OCI-LY7 (cell line): Measurements from ENCODE around the gene RAPGEF5. TPM values are rescaled to one million over a fixed set of nuclear protein-coding genes. Genes with fewer than 3 reads are reported as not detected.

Experiments
- BruUV-seq: library from RNA; stranded (reverse); fragments of 400-500 nt; replicated peaks from 2 replicates; lab custom pipeline; 2021; lab: Mats Ljungman, UMichigan
- CTCF ChIA-PET: fragments of 300-600 bp; sonication (Branson Sonifier 250); formaldehyde crosslinking; loops from one replicate; lab custom pipeline; 2022; ENCODE audit warnings: antibody characterized with exemption; ENCODE audit not compliant: unreplicated experiment; lab: Charles Lee
- POLR2A ChIA-PET: fragments of 300-600 bp; sonication (Branson Sonifier 250); formaldehyde crosslinking; loops from one replicate; lab custom pipeline; 2022; ENCODE audit warnings: antibody characterized with exemption; lab: Charles Lee
- DNase-seq: peaks from one replicate; pipeline ENCODE4 v3.0.0-alpha.2; 2015; ENCODE audit warnings: low spot score
- H2AFZ ChIP-seq: fragments of 200-600 bp; sonication (generic), shearing (Covaris generic); 2 replicates; pipeline ENCODE4 v1.6.1; 2014; ENCODE audit warnings: mild to moderate bottlenecking, antibody characterized with exemption, low read length, moderate library complexity
- H3K27ac ChIP-seq: fragments of 200-600 bp; sonication (generic); 2 replicates; pipeline ENCODE4 v1.5.1; 2014; ENCODE audit warnings: mixed run types, low read depth, mild to moderate bottlenecking, moderate library complexity, low read length, inconsistent platforms; ENCODE audit not compliant: poor library complexity, severe bottlenecking
- H3K36me3 ChIP-seq: fragments of 200-600 bp; sonication (generic); 2 replicates; pipeline ENCODE4 v1.6.1; 2014; ENCODE audit warnings: mild to moderate bottlenecking, antibody characterized with exemption, low read length, moderate library complexity, mixed read lengths; ENCODE audit not compliant: insufficient read depth
- H3K4me1 ChIP-seq: fragments of 200-600 bp; sonication (generic); 2 replicates; pipeline ENCODE4 v1.5.1; 2014; ENCODE audit warnings: mild to moderate bottlenecking, low read length; ENCODE audit not compliant: insufficient read depth, poor library complexity, severe bottlenecking
- H3K4me2 ChIP-seq: fragments of 200-600 bp; sonication (generic); 2 replicates; pipeline ENCODE4 v1.6.1; 2014; ENCODE audit warnings: mild to moderate bottlenecking, low read length
- H3K4me3 ChIP-seq: fragments of 200-600 bp; sonication (generic); 2 replicates; pipeline ENCODE4 v1.5.1; 2014; ENCODE audit warnings: mild to moderate bottlenecking, low read depth, low read length; ENCODE audit not compliant: poor library complexity, severe bottlenecking
- H3K79me2 ChIP-seq: fragments of 200-600 bp; sonication (generic); 2 replicates; pipeline ENCODE4 v1.6.1; 2016; ENCODE audit warnings: low read depth, mild to moderate bottlenecking, low read length, moderate library complexity, mixed read lengths; ENCODE audit not compliant: insufficient read depth
- H3K9me2 ChIP-seq: fragments of 200-600 bp; sonication (generic); 2 replicates; pipeline ENCODE4 v1.6.1; 2016; ENCODE audit warnings: mild to moderate bottlenecking, low read length, mixed read lengths; ENCODE audit not compliant: insufficient read depth
- H3K9me3 ChIP-seq: fragments of 200-600 bp; sonication (generic); 2 replicates; pipeline ENCODE4 v1.6.1; 2014; ENCODE audit warnings: mild to moderate bottlenecking, mixed run types, low read length, mixed read lengths
- H4K20me1 ChIP-seq: fragments of 200-600 bp; sonication (generic); 2 replicates; pipeline ENCODE4 v1.6.1; 2014; ENCODE audit warnings: mild to moderate bottlenecking, antibody characterized with exemption, low read length, moderate library complexity, mixed read lengths; ENCODE audit not compliant: insufficient read depth
- CTCF ChIP-seq: fragments of 200-600 bp; sonication (generic); conservative IDR thresholded peaks from 2 replicates; pipeline ENCODE4 v1.5.1; 2014; ENCODE audit warnings: mild to moderate bottlenecking, antibody characterized with exemption, low read length, moderate library complexity, mixed read lengths
- EZH2phosphoT487 ChIP-seq: fragments of 200-600 bp; sonication (generic); IDR thresholded peaks from 2 replicates; pipeline ENCODE4 v1.6.1; 2018; ENCODE audit warnings: low read depth, borderline replicate concordance, mild to moderate bottlenecking, mixed run types, antibody characterized with exemption, low read length, moderate library complexity, mixed read lengths
- intact Hi-C: fragments of 100-400 bp; cut with micrococcal nuclease; formaldehyde crosslinking; loops from one replicate; pipeline ENCODE4 v1.10.0; 2022; ENCODE audit not compliant: unreplicated experiment
- total RNA-seq, 2 experiments: library from RNA; depleted of rRNA in 1 of 2; stranded (reverse); fragments of >200 nt in 1 of 2; shearing (Covaris generic) in 1 of 2; gene quantifications; 2 replicates each; pipeline ENCODE4 v1.2.3, GENCODE V29; 2014 to 2022

Gene RAPGEF5
- total RNA-seq, 2 experiments from 2014 or later, result 114 to 115 TPM

- POLR2A ChIA-PET, result interaction anchor here (0.8 kb wide), 1 partner anchor 17 kb away, joined by 3 read pairs; no protein-coding TSS in a partner anchor
Measured at GRCh38 chr7:22124941-22125340, 232.0 kb downstream of the RAPGEF5 start.

GRCh38 chr7:22123139-22123538 is 233.8 kb downstream of the RAPGEF5 start:
- H3K4me2 ChIP-seq, result no peak overlapping the region
- DNase-seq, result no peak
- BruUV-seq, result no TSS peak
- H3K9me3 ChIP-seq, result no peaks in the 10 kb centered on the region
- peaks cover 95% of the 10 kb centered on the region for H3K36me3 ChIP-seq
- no peak overlapping the region for H3K27ac ChIP-seq
- intact Hi-C loops, result no loop called here
- H3K9me2 ChIP-seq, result no peaks in the 10 kb centered on the region
- H3K4me1 ChIP-seq, result no peaks in the 10 kb centered on the region
- TF ChIP-seq EZH2phosphoT487, result no peak
- TF ChIP-seq CTCF, result no peak
- H3K79me2 ChIP-seq, result no peaks in the 10 kb centered on the region
- ChIA-PET POLR2A (no interaction called here), CTCF (interaction anchor here (0.5 kb wide), 2 partner anchors 9 to 439 kb away, joined by 3 to 5 read pairs; no protein-coding TSS in a partner anchor)
- H3K4me3 ChIP-seq, result no peak overlapping the region
- H2AFZ ChIP-seq, result no peak overlapping the region
- no peaks in the 10 kb centered on the region for H4K20me1 ChIP-seq

More at GRCh38 chr7:22124941-22125340, 232.0 kb downstream of the RAPGEF5 start:
- Histone ChIP-seq H4K20me1 (no peaks in the 10 kb centered on the region), H3K4me1 (no peaks in the 10 kb centered on the region), H3K9me3 (no peaks in the 10 kb centered on the region), H3K4me2 (no peak overlapping the region), H2AFZ (no peak overlapping the region), H3K27ac (no peak overlapping the region), H3K4me3 (no peak overlapping the region), H3K9me2 (no peaks in the 10 kb centered on the region), H3K36me3 (peaks cover 97% of the 10 kb centered on the region), H3K79me2 (no peaks in the 10 kb centered on the region)
- BruUV-seq, result no TSS peak
- CTCF ChIA-PET, result no interaction called here
- no peak for DNase-seq
- no peak for TF ChIP-seq EZH2phosphoT487
- TF ChIP-seq CTCF, result no peak
- intact Hi-C loops, result no loop called here

- DNase-seq, result no peak
- CTCF ChIA-PET, result no interaction called here
- H3K9me2 ChIP-seq, result no peaks in the 10 kb centered on the region
- H2AFZ ChIP-seq, result no peak overlapping the region
- TF ChIP-seq EZH2phosphoT487, result no peak
- no peak for TF ChIP-seq CTCF
- H3K36me3 ChIP-seq, result peaks cover 96% of the 10 kb centered on the region
- no peaks in the 10 kb centered on the region for H4K20me1 ChIP-seq
- H3K4me2 ChIP-seq, result no peak overlapping the region
- H3K4me1 ChIP-seq, result no peaks in the 10 kb centered on the region
- H3K27ac ChIP-seq, result no peak overlapping the region
- no peaks in the 10 kb centered on the region for H3K9me3 ChIP-seq
- no peaks in the 10 kb centered on the region for H3K79me2 ChIP-seq
- intact Hi-C loops, result no loop called here
- no TSS peak for BruUV-seq
- H3K4me3 ChIP-seq, result no peak overlapping the region
- POLR2A ChIA-PET, result no interaction called here
Measured at GRCh38 chr7:22121702-22122474, 235.1 kb downstream of the RAPGEF5 start.
